ENCODE measurements around the gene DEDD2.

Gene DEDD2

GRCh38 chr19:42198676-42199439, 18.6 kb downstream of the DEDD2 start:
- DNase-seq (ENCODE audit: low read depth): no peak

GRCh38 chr19:42197375-42197817, 20.1 kb downstream of the DEDD2 start:
- no peak for DNase-seq (ENCODE audit: low read depth)

GRCh38 chr19:42196011-42197001, 21.2 kb downstream of the DEDD2 start:
- no peak for DNase-seq (ENCODE audit: low read depth)

- DNase-seq (ENCODE audit: low read depth): no peak
Measured at GRCh38 chr19:42193706-42194105, 23.8 kb downstream of the DEDD2 start.

GRCh38 chr19:42193294-42193693, 24.2 kb downstream of the DEDD2 start:
- no peak for DNase-seq (ENCODE audit: low read depth)

- peak; percentile 56 for DNase-seq (ENCODE audit: low read depth)
Measured at GRCh38 chr19:42191855-42192254, 25.6 kb downstream of the DEDD2 start.

GRCh38 chr19:42191330-42191729, 26.1 kb downstream of the DEDD2 start:
- no peak for DNase-seq (ENCODE audit: low read depth)

- peak; percentile 31 for DNase-seq (ENCODE audit: low read depth)
Measured at GRCh38 chr19:42189133-42189532, 28.3 kb downstream of the DEDD2 start.

GRCh38 chr19:42188665-42189064, 28.8 kb downstream of the DEDD2 start:
- no peak for DNase-seq (ENCODE audit: low read depth)

GRCh38 chr19:42185277-42185676, 32.2 kb downstream of the DEDD2 start:
- peak; percentile 47 for DNase-seq (ENCODE audit: low read depth)

GRCh38 chr19:42184401-42184861, 33.0 kb downstream of the DEDD2 start:
- peak; percentile 85 for DNase-seq (ENCODE audit: low read depth)

- DNase-seq (ENCODE audit: low read depth): peak; percentile 7
Measured at GRCh38 chr19:42178791-42179674, 38.4 kb downstream of the DEDD2 start.

- no peak for DNase-seq (ENCODE audit: low read depth)
Measured at GRCh38 chr19:42177686-42178019, 39.8 kb downstream of the DEDD2 start.

GRCh38 chr19:42176990-42177685, 40.3 kb downstream of the DEDD2 start:
- peak; percentile 80 for DNase-seq (ENCODE audit: low read depth)

- no peak for DNase-seq (ENCODE audit: low read depth)
Measured at GRCh38 chr19:42176649-42176989, 40.9 kb downstream of the DEDD2 start.

GRCh38 chr19:42175952-42176648, 41.4 kb downstream of the DEDD2 start:
- DNase-seq (ENCODE audit: low read depth): peak; percentile 45

- peak; percentile 8 for DNase-seq (ENCODE audit: low read depth)
Measured at GRCh38 chr19:42174958-42175734, 42.3 kb downstream of the DEDD2 start.

GRCh38 chr19:42174188-42174587, 43.3 kb downstream of the DEDD2 start:
- DNase-seq (ENCODE audit: low read depth): no peak

GRCh38 chr19:42173695-42174094, 43.8 kb downstream of the DEDD2 start:
- DNase-seq (ENCODE audit: low read depth): no peak

- no peak for DNase-seq (ENCODE audit: low read depth)
Measured at GRCh38 chr19:42172261-42172660, 45.2 kb downstream of the DEDD2 start.

Data from EH (cell line).